Medulla oblongata (tissue), 1 donor: ENCODE data around the gene MPPED1.

ENCODE experiments used
- DNase-seq: peaks from one replicate; pipeline ENCODE4 v3.0.0-alpha.2; 2015; ENCODE audit errors: extremely low spot score

MPPED1 gene

DNA sequence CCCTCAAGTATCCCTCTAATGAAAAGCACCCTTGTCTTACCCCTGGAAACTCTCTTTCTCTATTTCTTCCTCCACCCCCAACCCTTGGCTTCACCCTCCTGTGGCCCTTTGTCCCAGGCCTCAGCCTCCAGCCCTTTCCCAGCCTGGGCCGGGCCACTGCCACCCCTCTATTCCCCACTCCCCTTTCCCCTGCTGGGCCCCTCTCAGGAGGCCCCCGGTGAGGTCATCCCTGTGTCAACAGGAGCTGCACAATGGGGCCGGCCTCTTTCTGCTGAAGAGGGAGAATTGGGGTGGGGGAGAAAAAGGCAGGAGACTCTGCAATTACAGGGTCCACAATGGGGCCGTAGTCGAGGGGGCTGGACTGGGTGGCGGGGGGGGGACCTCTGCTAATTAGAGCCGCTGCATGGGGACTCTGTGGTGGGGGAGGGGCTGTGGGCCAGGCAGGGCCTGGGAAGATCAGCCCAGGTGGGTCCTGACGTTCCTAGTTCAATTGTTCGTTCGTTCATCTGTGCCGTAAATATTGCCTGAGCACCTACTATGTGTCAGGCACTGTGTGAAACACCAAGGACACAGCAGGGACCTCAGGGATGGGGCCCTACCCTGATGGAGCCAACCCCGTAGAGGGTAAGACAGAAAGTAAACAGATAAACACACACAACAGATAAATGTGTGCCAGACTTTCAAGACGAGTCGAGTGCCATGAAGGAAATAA lies 18.5 kb upstream of the MPPED1 start:
- DNase-seq, result no peak

DNA sequence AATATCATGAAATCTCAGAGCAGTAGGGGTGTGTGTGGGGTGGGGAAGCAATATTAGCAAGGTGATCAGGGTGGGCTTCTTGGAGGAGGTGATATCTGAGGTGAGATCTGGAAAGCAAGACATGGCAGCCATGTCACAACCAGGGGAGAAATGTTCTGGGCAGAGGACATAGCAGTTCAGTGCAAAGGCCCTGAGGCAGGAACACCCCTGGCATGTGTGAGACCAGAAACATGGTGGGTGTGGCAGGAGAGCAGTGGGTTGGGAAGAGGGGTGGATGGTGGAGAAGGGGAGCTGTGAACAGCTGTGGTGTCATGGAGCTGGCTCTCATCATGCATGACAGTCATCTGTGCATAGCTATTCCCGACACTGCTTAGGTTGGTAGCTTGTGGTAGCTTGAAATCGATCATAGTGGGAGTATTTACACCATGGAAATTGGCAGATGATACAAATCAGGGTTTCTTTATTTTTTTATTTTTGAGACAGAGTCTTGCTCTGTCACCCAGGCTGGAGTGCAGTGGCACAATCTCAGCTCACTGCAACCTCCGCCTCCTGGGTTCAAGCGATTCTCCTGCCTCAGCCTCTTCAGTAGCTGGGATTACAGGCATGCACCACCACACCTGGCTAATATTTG lies 17.9 kb upstream of the MPPED1 start:
- no peak for DNase-seq

DNA sequence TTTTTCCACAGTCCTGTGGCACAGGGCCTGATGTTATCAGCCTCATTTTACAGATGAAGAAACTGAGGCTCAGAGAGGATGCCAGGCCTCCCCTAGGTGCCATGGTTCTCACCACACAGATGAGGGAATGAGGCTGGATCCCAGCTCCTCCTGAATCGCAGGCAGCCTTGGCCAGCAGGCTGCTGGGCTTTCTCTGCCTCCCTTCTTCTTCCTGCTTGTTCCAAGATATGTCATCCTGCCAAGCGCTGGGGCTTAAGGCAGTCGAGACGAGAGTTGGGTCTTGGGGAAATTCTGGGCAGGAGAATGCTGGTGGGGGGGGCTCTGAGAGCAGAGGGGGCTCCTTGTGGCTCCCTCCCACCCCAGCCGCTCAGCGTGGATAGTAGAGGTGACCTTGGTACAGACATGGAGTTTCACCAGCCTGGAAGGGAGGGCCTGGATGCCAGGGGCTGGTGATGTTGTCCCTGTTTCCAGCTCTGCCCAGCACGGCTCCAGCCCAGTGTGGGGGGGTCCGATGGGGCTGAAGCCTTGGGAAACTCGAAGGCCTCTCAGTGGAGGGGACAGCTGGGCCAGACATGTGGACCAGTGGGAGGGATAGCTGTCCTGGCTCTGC lies 16.6 kb upstream of the MPPED1 start:
- no peak for DNase-seq

DNA sequence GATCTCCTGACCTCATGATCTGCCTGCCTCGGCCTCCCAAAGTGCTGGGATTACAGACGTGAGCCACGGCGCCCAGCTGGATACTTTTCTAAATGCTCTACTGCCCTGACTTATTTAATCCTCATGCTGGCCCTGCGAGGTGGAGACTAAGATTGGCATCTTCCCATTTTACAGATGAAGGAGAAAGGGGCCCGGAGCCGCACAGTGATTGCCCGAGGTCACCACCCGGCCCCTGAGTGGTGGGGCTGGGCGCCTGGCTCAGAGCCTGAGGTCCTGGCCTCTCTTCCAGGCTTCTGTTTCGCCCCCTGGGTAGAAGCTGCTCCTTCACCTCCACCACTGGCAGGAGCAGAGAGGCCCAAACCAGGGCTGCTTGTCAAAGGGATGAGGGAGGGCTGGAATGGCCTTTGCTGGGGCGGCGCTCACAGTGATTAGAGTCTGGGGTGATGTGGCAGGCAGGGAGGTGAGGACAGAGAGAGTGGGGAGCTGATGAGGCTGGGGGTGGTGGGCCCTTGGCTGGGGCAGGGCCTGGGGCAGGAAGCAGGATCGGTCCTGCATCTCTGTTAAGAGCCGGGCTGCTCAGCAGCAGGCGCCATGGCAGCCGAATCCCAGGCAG lies 15.4 kb upstream of the MPPED1 start:
- no peak for DNase-seq

DNA sequence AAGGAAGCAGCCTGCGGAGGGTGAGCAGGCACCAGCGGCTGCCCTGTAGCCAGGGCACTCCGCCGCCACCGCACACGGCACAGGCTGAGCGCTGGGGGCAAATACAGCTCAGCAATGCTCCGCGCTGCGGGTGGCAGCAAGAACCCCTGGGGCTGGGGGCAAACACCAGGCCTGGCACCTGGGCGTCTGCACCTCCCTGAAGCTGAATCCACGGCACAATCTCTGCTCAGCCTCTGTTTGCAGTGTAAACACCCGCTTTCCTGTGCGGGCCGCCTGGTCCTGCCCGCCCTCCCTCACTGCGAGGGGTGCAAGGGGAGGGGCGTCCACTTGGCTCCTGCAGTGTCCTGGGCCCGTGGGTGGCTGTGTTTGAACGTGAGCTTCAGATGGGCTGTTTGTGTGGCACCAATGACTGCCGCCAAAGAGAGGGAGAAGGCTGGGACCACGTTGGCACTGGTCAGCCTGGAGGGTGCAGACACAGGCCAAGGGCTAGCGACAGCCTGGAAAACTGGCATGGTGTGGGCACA lies 14.8 kb upstream of the MPPED1 start:
- no peak for DNase-seq

DNA sequence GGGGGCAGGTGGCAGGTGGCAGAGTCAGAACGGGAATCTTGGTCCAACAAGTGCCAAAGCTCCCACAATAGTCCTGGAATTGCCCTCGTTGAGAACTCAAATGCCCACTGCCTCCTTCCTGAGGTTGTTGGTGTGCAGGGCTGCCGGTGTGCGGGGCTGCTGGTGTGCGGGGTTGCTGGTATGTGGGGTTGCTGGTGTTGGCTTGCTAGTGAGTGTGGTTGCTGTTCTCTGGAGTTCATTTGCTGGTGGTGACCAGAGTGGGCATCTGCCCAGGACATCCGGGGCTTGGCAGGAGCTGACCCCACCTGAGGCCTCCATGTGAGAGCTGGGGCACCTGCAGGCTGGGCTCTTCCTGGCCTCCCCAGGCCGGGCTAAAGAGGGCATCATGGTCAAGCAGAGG lies 14.0 kb upstream of the MPPED1 start:
- no peak for DNase-seq

DNA sequence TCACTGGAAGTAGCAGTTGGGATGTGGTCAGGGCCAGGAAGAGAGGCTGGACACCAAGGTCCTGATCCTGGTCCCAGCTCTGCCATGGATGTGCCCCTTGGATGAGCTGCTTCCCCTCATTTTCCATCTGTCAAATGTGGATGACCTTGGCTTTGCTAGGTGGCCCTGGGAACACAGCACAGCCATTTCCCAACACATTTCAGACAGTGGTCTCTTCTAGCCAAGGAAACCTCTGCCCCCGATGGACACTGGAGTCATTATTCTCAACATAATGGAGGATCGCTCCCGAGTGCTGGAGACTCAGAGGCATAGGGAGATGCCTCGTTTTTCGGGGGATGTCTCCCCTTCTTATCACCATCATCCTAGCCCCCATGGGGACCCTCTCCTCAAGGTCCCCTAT lies 13.6 kb upstream of the MPPED1 start:
- no peak for DNase-seq

DNA sequence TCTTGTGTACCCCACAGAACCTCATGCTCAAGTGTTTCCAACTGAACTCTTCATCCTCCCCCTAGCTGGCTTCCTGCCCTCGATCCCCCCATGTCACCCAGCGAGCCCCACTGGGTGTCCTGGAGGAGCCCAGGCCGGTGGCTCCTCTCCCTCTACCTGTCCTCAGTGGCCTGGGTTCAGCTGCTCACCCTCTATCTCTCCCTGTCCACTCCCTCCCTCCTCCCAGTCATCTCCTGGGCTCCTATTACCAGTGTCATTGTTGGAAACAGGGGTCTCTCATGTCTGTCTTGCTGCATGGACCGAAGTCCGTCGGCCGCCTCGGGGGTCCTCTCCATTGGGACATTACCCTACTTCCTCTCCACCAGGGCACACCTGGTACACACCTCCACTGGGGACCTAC lies 12.9 kb upstream of the MPPED1 start:
- no peak for DNase-seq

DNA sequence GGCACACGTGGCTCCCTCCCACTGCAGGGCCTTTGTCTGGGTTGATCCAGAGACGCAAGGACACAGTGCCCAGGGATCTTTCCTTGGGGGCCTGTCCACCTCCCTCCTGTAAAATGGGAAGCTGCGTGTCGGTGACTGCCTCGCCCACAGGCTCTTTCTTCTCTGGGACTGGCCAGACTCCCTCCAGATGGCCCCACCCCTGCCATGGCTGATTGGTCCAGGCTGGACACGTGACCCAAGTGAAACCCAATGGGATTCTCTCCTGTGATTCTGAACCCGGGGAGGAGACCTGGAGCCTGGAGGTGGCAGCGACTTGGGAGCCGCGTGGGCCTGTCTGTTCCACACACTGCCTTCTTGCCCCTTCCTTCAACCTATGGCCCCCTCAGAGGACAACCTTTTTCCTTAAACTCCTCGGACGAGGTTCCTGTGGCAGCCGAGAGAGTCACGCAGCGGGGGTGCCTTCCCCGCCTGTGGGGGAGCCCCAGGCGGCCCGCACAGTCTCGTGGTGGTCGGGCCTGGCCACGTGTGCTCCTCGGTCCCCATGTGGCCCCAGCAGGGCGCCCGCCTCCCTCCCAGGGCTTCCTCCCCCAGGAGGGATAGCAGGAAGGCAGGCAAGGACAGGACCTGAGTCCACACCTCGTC lies 12.4 kb upstream of the MPPED1 start:
- no peak for DNase-seq

DNA sequence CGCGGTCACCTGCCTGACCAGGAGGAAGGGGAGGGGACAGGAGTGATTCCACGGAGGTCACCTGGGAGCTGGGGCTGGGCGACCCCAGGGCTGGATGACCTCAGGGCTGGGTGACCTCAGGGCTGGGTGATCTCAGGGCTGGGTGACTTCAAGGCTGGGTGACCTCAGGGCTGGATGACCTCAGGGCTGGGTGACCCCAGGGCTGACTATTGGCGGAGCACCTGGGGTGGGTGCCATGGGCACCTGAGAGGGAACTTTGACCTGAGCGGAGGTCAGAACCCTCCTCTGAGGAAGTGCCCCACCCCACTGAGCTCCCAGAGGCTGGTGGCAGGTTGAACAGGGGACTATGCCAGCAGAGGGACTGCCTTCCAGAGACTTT lies 11.8 kb upstream of the MPPED1 start:
- DNase-seq, result no peak

DNA sequence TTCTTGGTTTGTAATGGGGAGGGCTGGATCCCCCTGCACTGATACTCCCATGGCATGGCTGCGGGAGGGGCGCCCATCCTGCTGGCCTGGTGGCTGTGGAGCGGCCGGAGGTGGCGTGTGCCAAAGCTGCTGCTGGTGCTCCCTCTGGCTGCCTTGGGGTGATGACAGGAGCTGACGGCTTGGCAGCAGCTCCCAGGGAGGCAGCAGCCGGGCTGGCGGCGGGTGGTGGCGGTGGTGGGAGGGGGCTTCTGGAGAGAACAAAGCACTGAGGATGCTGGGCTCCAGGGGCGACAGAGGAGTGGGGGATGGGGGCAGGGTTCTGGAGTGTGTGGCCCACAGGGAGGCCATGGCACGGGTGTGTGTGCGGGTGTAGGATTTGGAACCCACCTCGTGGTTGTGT lies 11.4 kb upstream of the MPPED1 start:
- no peak for DNase-seq

DNA sequence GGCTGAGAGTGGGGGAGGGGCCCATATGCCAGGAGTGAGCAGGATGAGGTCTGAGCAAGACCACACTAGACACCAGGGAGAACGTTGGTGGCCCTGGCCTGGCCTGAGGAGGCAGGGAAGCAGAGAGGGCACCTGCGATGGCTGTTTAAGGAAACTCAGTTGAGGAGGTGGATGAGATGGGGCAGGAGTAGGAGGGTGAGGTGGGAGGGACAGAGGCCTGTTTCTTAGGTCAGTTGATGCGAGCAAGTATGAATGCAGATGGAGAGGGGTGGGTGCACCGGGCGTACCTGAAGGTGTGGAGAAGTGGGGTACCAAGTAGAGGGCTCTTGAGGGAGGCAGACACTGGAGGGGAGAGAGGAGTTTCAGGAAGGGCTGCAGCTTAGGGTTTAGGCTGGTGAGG lies 10.6 kb upstream of the MPPED1 start:
- DNase-seq, result no peak

DNA sequence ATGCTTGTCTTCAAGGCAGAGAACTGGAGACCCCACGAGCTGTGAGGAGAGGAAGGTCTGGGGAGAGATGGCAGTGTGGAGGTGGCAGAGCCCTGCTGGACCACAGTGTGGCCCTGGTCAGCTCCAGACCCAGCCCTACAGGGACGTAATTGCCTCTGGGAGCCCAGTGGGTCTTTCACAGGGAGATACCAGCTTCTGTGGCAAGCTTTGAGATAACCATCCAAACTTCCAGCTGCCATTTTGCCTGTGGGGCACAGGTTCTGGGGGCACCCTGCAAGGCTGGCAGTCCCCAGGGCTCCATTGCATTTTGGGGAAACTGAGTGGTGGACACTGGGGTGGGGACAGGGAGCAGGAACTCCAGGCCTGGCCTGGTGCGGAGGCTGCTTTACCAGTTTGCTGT lies 10.2 kb upstream of the MPPED1 start:
- DNase-seq, result no peak

DNA sequence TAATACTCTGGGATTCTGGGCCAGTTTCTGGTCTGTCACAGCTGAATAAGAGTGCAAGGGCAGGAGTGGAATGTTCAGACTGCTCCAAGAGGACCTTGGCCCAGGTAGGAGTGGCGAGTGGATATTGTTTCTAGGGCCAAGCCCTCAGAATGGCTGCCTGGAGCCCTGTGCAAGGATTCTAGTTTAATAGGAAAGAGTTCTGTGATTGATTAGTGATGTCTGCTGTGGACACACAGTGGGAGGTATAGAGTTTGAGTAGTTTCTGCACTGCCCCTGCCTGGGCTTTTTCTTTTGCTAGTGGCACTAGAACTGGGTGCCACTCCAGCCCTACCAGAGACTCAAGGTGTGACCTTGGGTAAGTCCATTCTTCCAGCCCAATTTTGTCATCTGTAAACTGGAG lies 9.7 kb upstream of the MPPED1 start:
- no peak for DNase-seq

DNA sequence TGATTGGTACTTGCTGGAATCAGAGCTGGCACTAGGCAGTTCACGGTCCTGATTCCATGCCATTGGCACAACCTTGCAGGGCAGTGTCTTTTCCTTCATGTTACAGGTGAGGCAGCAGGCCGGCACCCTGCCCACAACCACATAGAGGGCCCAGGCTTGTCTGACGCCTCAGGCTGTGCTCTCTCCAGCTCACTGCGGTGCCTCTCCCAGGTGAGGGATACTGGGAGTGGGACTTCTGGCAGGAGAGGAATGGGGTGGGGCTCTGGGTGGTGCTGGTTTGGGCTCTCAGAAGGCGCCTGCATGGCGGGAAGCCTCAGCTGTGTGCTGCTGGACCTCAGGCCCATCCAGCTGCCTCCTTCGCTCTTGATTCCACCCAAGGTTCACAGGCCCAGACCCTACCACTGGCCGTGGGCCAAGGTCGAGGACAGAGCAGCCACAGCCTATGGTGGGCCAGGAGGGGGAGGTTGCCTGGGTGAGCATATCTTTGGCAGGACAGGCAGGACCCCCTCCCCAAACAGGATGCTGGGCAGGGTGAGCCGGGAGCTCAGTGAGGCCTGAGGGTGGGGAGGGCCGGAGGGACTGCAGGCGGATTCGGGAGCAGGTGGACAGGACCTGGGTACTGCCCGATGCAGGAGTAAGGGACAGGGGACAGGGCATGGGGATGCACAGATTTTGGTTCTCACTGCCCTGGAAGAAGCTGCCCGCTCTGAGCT lies 7.0 kb upstream of the MPPED1 start:
- DNase-seq, result no peak

DNA sequence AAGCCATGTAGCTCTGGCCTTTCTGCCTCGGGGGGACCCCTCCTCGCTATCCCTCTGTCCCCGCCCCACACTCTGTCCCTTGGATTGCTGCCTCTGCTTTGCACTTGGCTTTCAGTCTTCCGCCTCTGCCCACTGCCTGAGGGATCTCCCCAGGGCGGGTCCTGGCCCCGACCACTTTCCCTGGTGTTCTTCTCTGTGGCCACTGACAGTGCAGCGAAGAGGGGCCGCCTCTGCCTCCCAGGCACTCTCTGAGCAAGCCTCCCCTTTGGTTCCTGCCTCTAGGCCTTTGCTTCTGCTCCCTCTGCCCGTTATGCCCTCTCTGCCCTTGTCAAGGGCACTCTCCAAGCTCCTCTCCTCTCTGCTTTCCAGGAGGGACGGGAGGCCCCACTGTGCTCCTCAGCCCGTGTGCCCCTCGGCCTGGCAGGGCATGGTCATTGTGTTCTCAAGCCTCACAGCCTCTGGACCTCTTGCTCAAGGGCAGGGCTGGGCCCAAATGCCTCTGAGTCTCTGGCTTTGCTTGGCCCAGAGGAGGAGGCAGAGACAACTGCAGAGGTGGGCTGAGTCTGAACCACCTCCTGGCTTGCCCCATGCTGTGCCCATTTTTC lies 5.5 kb upstream of the MPPED1 start:
- DNase-seq, result no peak

DNA sequence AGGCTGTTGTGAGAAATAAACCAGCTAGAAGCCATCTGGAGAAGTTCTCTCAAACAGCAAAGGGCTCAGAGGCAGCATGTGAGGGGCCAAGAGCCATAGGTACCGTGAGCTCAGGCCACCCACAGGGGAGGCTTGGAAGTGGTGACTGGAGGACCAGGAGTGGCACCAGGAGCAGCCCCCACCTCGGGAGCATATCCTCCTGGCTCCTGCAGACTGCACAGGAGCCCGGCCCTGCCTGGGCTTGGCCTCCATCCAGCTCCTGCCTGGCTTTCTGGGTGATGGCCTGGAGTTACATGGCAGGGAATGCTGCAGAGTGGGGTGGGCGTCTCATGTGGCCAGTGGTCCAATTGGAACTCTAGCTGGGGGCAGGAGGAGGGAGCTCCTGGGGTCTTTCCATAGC lies 4.2 kb upstream of the MPPED1 start:
- no peak for DNase-seq

DNA sequence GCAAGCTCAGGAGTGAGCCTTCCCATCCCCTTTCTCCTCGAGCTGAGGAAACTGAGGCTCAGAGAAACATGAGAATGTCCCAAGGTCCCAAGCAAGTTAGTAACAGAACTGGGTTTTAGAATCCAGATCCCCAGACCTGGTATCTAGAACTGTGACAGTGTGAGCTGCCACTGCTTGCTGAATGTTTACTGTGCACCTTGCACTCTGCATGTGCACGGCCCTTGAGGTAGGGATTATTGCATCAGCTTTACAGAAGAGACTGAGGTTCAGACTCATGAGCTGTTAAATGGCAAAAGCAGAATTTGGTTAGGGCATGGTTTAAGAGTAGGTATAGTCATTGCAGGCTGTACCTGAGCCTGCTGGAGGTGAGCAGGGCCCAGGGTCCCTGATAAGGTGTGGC lies 3.8 kb upstream of the MPPED1 start:
- no peak for DNase-seq

DNA sequence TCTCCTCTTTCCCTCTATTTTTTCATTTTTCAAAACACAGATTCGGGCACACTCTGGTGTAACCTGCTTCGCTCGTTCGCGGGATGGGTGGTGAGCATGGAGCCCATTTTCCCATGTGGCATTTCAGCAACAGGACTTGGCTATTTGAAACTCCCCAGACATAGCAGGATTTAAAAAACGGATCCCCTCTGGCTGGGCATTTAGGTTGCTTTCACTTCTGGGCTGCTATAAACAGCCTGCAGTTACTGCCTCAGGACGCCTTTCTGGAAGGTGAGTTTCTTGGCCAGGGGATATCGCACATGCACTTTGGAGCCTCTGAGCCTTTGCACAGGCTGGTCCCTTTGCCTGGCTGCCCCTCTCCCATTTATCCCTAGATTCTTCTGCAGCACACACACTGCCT lies 2.8 kb upstream of the MPPED1 start:
- no peak for DNase-seq

DNA sequence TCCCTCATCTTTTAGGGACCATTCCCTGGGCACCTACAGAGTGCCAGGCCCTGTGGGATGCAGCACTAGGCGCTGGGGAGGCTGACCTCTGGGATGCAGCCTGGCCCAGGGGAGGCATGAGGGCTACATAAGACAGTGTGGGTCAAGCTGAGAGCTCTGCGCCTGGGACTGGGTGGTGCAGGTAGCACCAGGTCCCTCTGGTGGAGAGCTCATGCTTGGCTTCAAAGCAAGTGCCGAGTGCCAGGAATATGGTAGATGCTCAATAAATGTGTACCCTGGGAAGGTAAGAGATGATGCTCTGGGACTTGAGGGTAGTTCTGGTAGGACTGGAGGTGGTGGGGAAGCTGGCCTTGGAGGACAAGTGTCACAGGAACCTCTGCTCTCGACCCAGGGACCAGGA lies 2.0 kb upstream of the MPPED1 start:
- DNase-seq, result no peak
